BLaER1 treated with 17β-estradiol and CSF1 and Interleukin-3, amounts not matched to agents 10 nM and 100 nM (cell line): ENCODE data around the gene DMRTC2.

Source experiments
- H3K27ac ChIP-seq, 11 experiments: shearing (Covaris generic); formaldehyde crosslinking; 2 replicates each; pipeline ENCODE4 v1.8.1; 2022
- H3K27me3 ChIP-seq, 11 experiments: shearing (Covaris generic); formaldehyde crosslinking; 2 replicates each; pipeline ENCODE4 v1.8.1; 2022
- H3K36me3 ChIP-seq, 11 experiments: shearing (Covaris generic); formaldehyde crosslinking; 2 replicates each; pipeline ENCODE4 v1.8.1; 2022
- H3K4me1 ChIP-seq, 10 experiments: shearing (Covaris generic); formaldehyde crosslinking; 2 replicates each; pipeline ENCODE4 v1.8.1; 2022
- H3K4me2 ChIP-seq, 11 experiments: shearing (Covaris generic); formaldehyde crosslinking; 2 replicates each; pipeline ENCODE4 v1.8.1; 2022
- H3K4me3 ChIP-seq, 10 experiments: shearing (Covaris generic); formaldehyde crosslinking; 2 replicates each; pipeline ENCODE4 v1.8.1; 2022
- H3K9ac ChIP-seq, 11 experiments: shearing (Covaris generic); formaldehyde crosslinking; 2 replicates each; pipeline ENCODE4 v1.8.1; 2022
- H3K9me3 ChIP-seq, 11 experiments: shearing (Covaris generic); formaldehyde crosslinking; replicated peaks in 1 of 11; 2 replicates each; pipeline ENCODE4 v1.8.1; 2022
- H4K20me1 ChIP-seq, 11 experiments: shearing (Covaris generic); formaldehyde crosslinking; 2 replicates each; pipeline ENCODE4 v1.8.1; 2022
- Cebpa-rat ChIP-seq, 11 experiments: shearing (Covaris generic); IDR thresholded peaks; 2 replicates each; pipeline ENCODE4 v1.8.1; 2022

DMRTC2 gene

DNA sequence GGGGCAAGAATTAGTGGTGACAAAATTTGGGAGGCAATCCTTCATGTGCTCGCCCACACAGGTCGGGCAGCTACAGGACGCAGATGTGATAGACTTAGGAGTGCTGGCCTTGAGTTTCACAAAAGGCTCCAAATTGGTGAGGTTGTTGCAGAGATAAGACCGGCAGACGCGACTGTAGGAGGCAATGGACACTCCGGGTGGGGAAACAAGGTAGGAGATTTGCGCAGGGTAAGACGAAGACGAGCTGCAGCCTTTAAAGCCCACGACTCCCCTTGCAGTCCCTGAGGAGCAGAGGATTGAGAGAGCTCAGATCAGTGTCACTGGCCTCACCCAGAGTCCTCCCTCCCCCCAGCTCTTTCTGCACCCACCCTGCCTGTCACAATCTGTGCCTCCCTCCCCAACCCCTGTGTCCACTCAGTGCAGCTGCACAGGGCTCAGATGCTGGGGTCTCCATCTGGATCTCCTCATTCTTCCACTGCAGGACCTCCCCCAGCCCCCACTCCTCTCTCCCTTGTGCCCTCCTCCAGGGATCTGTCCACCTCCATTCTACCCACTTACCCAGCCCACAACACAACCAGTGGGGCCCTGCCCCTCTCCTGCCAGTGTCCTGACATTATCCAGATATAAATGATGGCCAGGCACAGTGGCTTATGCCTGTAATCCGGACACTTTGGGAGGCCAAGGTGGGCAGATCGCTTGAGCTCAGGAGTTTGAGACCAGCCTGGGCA, 6.7 kb upstream of the DMRTC2 start:
- Histone ChIP-seq H3K27me3 (no peaks in the 10 kb centered on the region), H3K4me2 (peak overlapping the region in 2 of 11 experiments; percentile 19 to 24; a peak in 2 of 22 replicates), H3K4me3 (no peak overlapping the region), H3K27ac (no peak overlapping the region), H4K20me1 (no peaks in the 10 kb centered on the region), H3K36me3 (no peaks in the 10 kb centered on the region), H3K9me3 (no peaks in the 10 kb centered on the region), H3K4me1 (peaks cover 0 to 8% (median 5%) of the 10 kb centered on the region in 10 experiments; a peak in 8 of 20 replicates), H3K9ac (no peak overlapping the region)
- TF ChIP-seq Cebpa-rat (IDR thresholded peaks at IDR 0.05), result no peak

DNA sequence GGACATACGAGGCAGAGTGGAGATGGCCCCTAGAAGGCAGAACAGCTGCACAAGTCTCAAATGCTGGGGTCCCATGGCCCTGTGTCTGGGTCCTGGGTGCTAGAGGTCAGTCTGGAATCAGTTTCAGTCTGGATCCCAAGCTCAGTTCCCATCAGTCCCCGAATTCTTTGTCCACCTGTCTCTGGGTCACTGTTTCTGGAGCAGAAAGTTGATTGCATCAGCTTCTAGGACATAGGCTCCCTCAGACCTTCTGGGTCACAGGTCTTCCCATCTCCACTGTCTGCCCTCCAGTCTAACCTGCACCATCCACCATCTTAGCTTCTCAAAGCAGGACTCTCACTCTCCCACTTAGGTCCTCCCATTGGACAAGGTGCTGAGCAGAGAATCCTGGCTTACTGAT, 5.6 kb upstream of the DMRTC2 start:
- TF ChIP-seq Cebpa-rat (IDR thresholded peaks at IDR 0.05), result no peak
- no peak overlapping the region for H3K9ac ChIP-seq
- no peaks in the 10 kb centered on the region for H3K36me3 ChIP-seq
- H4K20me1 ChIP-seq, result no peaks in the 10 kb centered on the region
- no peaks in the 10 kb centered on the region for H3K27me3 ChIP-seq
- H3K4me2 ChIP-seq, result no peak overlapping the region
- H3K4me1 ChIP-seq, result peaks cover 0 to 8% (median 5%) of the 10 kb centered on the region in 10 experiments; a peak in 8 of 20 replicates
- H3K9me3 ChIP-seq, result peaks cover 0 to 6% (median 1%) of the 10 kb centered on the region in 11 experiments; a peak in 7 of 22 replicates
- no peak overlapping the region for H3K4me3 ChIP-seq
- no peak overlapping the region for H3K27ac ChIP-seq

DNA sequence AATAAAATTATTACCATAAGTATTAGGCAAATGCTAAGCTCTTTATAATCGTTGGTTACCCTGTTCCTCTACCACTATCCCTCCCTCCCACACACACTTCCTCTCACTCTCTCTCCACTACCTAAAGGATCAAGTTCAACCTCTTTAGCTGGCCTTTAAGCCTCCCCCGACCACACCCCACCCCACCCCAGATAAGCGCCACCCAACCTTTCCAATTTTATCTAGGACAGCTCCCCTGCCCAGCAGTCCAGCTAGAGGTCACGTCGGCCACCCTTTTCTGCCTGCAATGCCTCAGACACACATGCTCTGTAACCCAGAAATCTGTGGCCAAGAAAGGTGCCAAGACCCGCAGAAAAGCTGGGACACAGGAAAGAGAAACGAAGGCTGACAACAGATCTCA, 1.5 kb upstream of the DMRTC2 start:
- no peak for TF ChIP-seq Cebpa-rat (IDR thresholded peaks at IDR 0.05)
- H3K4me3 ChIP-seq, result no peak overlapping the region
- H4K20me1 ChIP-seq, result no peaks in the 10 kb centered on the region
- H3K9ac ChIP-seq, result no peak overlapping the region
- no peak overlapping the region for H3K27ac ChIP-seq
- H3K36me3 ChIP-seq, result no peaks in the 10 kb centered on the region
- peaks cover 0 to 4% (median 0%) of the 10 kb centered on the region in 10 experiments; a peak in 1 of 20 replicates for H3K4me1 ChIP-seq
- 0 out of 22 replicates have a peak overlapping the region, but pooled peaks of 1 of the 11 experiments have one; percentile 18 for H3K4me2 ChIP-seq
- H3K27me3 ChIP-seq, result no peaks in the 10 kb centered on the region
- H3K9me3 ChIP-seq, result peaks cover 5 to 13% (median 8%) of the 10 kb centered on the region in 11 experiments; a peak in 11 of 22 replicates

DNA sequence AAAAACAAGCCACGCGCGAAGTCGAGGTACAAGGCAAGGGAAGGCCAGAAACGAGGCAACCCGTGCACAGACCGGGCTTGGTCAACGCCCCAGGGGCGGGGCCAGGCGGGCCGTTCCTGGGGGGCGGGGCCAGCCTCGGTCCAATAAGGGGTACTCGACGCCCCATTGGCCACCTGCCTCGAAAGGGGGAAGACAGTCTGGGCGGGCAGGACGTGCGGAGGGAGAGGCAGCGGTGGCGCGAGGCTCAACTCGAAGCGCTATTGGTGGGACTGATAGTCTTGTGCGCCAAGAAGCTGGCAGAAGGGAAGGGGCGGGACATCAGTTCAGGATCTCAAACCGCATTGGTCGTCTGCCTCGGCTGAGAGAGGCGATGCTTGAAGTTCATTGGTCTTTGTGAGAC, 241 bp upstream of the DMRTC2 start, which contains the start of gene LYPD4:
LYPD4 (minus strand) TSS at position 83 of the 400 bp plus-strand sequence. CDS start 5,398 bp downstream, outside the sequence.
- H3K4me1 ChIP-seq, result peaks cover 0 to 4% (median 0%) of the 10 kb centered on the region in 10 experiments; a peak in 1 of 20 replicates
- H4K20me1 ChIP-seq, result no peaks in the 10 kb centered on the region
- H3K9ac ChIP-seq, result no peak within 1 kb of the TSS
- no peaks in the 10 kb centered on the region for H3K27me3 ChIP-seq
- H3K27ac ChIP-seq, result no peak within 1 kb of the TSS
- no peak within 1 kb of the TSS for H3K4me2 ChIP-seq
- peaks cover 5 to 13% (median 8%) of the 10 kb centered on the region in 11 experiments; a peak in 11 of 22 replicates for H3K9me3 ChIP-seq
- TF ChIP-seq Cebpa-rat (IDR thresholded peaks at IDR 0.05), result no peak
- H3K4me3 ChIP-seq, result no peak within 1 kb of the TSS
- H3K36me3 ChIP-seq, result no peaks in the 10 kb centered on the region

DNA sequence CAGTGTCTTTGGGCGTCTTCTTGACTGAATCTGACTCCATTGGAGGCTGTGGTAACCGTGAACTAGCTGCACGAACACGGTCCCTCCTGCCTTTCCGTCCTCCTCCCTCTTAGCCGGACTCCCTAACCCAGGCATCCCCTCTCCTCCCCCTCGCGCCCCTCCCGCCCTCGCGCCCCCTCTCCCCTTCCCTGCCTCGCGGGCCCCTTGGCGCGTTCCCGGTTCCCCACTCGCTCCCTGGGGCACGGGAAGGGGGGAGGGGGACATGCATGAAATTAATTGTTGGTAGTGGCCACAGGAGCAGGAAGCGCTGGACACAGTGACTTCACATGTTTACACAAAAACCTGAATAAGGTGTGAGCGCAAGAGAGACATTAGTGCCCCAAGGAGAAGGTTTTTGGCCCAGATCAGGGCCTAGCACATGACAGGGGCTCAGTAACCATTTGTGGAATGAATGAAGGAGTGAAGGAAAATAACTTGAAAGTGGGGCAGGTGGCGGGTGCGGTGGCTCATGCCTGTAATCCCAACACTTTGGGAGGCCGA, 279 bp downstream of the DMRTC2 start:
- peaks cover 0 to 3% (median 0%) of the 10 kb centered on the region in 10 experiments; a peak in 1 of 20 replicates for H3K4me1 ChIP-seq
- H3K9ac ChIP-seq, result no peak overlapping the region
- H3K4me2 ChIP-seq, result no peak overlapping the region
- H4K20me1 ChIP-seq, result no peaks in the 10 kb centered on the region
- no peak for TF ChIP-seq Cebpa-rat (IDR thresholded peaks at IDR 0.05)
- H3K36me3 ChIP-seq, result no peaks in the 10 kb centered on the region
- peaks cover 5 to 13% (median 8%) of the 10 kb centered on the region in 11 experiments; a peak in 11 of 22 replicates for H3K9me3 ChIP-seq
- no peak overlapping the region for H3K27ac ChIP-seq
- no peaks in the 10 kb centered on the region for H3K27me3 ChIP-seq
- no peak overlapping the region for H3K4me3 ChIP-seq

DNA sequence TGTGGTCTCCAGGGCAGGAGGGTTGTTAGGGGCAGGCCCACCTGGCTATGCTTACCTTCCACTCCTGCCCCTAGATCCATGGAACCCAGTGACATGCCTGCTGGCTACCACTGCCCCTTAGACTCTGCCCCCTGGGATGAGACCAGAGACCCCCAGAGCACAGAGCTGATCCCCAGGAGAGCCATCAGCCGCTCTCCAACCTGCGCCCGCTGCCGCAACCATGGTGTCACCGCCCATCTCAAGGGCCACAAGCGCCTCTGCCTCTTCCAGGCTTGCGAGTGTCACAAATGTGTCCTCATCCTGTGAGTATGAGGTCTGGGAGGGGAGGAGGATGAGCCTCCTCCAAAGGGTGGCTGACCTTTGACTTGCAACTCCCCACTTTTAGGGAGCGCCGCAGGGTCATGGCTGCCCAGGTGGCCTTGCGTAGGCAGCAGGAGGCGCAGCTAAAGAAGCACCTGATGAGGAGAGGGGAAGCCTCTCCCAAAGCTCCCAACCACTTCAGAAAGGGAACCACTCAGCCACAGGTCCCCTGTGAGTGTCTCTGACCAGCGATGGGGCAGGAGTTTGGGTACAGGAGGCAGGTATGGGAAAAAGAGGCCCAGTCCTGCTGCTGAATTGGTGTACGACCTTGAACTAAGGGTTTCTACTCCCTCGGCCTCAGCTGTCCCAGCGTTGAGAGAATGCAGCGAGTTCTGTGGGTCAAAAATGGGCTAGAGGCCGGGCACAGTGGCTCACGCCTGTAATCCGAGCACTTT, 2.7 kb downstream of the DMRTC2 start:
- H3K4me2 ChIP-seq, result no peak overlapping the region
- H3K4me3 ChIP-seq, result no peak overlapping the region
- H3K9ac ChIP-seq, result no peak overlapping the region
- no peaks in the 10 kb centered on the region for H3K27me3 ChIP-seq
- no peak overlapping the region for H3K27ac ChIP-seq
- no peak for TF ChIP-seq Cebpa-rat (IDR thresholded peaks at IDR 0.05)
- H3K9me3 ChIP-seq, result peaks cover 5 to 13% (median 8%) of the 10 kb centered on the region in 11 experiments; a peak in 11 of 22 replicates
- H3K4me1 ChIP-seq, result no peaks in the 10 kb centered on the region
- H3K36me3 ChIP-seq, result no peaks in the 10 kb centered on the region
- no peaks in the 10 kb centered on the region for H4K20me1 ChIP-seq

DNA sequence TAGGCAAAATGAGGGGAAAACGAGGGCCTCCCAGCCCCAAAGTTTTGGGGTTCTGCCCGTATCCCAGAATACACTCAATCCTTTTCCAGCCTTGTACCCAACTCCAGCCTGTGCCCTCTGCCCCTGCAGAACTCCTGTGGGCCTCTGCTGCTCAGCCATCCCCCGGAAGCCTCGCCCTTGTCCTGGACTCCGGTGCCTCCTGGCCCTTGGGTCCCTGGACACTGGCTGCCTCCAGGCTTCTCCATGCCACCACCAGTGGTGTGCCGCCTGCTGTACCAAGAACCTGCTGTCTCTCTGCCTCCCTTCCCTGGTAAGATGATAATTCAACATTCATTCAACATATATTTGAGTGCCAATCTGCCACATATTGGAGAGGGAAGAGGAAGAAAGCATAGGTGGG, 3.8 kb downstream of the DMRTC2 start:
- no peak overlapping the region for H3K27ac ChIP-seq
- H3K9ac ChIP-seq, result no peak overlapping the region
- H3K27me3 ChIP-seq, result no peaks in the 10 kb centered on the region
- peaks cover 0 to 2% (median 0%) of the 10 kb centered on the region in 10 experiments; a peak in 1 of 20 replicates for H3K4me1 ChIP-seq
- H4K20me1 ChIP-seq, result no peaks in the 10 kb centered on the region
- no peak overlapping the region for H3K4me2 ChIP-seq
- no peak for TF ChIP-seq Cebpa-rat (IDR thresholded peaks at IDR 0.05)
- peaks cover 5 to 12% (median 8%) of the 10 kb centered on the region in 11 experiments; a peak in 11 of 22 replicates for H3K9me3 ChIP-seq
- H3K4me3 ChIP-seq, result no peak overlapping the region
- no peaks in the 10 kb centered on the region for H3K36me3 ChIP-seq

DNA sequence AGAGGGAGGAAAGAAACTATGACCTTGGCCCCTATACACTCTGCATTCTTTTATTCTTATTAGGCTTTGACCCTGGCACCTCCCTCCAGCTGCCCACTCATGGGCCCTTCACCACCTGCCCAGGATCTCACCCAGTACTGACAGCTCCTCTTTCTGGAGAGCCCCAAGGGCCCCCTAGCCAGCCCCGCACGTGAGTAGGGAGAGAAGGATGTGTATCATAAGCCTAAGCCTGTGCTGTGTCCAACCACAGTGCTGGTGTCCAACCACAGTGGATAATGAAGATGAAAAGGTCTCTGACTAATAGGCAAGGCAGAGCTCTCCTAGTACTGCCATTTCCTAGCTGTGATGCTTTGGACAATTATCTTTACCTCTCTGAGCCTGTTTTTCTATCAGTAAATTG, 4.2 kb downstream of the DMRTC2 start:
- Histone ChIP-seq H3K27me3 (no peaks in the 10 kb centered on the region), H4K20me1 (no peaks in the 10 kb centered on the region), H3K4me2 (no peak overlapping the region), H3K9ac (no peak overlapping the region), H3K4me3 (no peak overlapping the region), H3K27ac (no peak overlapping the region), H3K4me1 (peaks cover 0 to 6% (median 0%) of the 10 kb centered on the region in 10 experiments; a peak in 3 of 20 replicates), H3K9me3 (peaks cover 5 to 8% (median 8%) of the 10 kb centered on the region in 11 experiments; a peak in 11 of 22 replicates), H3K36me3 (no peaks in the 10 kb centered on the region)
- TF ChIP-seq Cebpa-rat (IDR thresholded peaks at IDR 0.05), result no peak

DNA sequence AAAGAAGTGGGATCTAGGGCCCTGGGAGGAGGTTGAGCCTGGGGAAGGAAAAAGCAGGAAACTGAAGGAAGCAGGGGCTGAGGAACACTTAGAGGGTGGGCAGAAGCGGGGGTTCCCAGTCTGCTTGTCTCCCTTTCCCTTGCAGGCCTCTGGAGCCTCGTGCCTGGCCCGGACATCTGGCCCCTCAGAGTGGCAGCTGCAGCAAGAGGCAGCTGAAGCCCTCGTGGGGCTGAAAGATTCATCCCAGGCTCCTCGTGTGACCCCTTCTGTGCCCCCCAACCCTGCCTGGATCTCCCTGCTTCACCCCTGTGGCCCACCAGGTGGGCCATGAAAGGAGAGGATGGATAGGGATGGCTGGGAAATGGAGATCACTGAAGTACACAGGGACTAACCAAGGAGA, 5.5 kb downstream of the DMRTC2 start:
- no peak overlapping the region for H3K27ac ChIP-seq
- H3K9ac ChIP-seq, result no peak overlapping the region
- H4K20me1 ChIP-seq, result no peaks in the 10 kb centered on the region
- no peak for TF ChIP-seq Cebpa-rat (IDR thresholded peaks at IDR 0.05)
- no peak overlapping the region for H3K4me2 ChIP-seq
- H3K4me1 ChIP-seq, result peaks cover 0 to 8% (median 2%) of the 10 kb centered on the region in 10 experiments; a peak in 5 of 20 replicates
- no peak overlapping the region for H3K4me3 ChIP-seq
- no peaks in the 10 kb centered on the region for H3K27me3 ChIP-seq
- H3K36me3 ChIP-seq, result no peaks in the 10 kb centered on the region
- H3K9me3 ChIP-seq, result no peaks in the 10 kb centered on the region
